GM23338 (cell line): ENCODE data around the gene IL1R1. TPM values are rescaled to one million over a fixed set of nuclear protein-coding genes. Genes with fewer than 3 reads are reported as not detected.

Experiments
- ATAC-seq: fragments of 200-7000 bp; cut with Tn5 transposase; 3 replicates; pipeline ENCODE4 v1.9.1; 2020
- DNase-seq: peaks from one replicate; pipeline ENCODE4 v3.0.0-alpha.2; 2015; ENCODE audit warnings: low spot score
- H2AFZ ChIP-seq: fragments of 200-600 bp; sonication (generic); 2 replicates; pipeline ENCODE4 v1.8.0; 2016; ENCODE audit warnings: antibody characterized with exemption, mild to moderate bottlenecking, moderate library complexity
- H3F3A ChIP-seq: fragments of 200-600 bp; sonication (generic); replicated peaks from 2 replicates; pipeline ENCODE4 v1.8.0; 2017; ENCODE audit warnings: antibody characterized with exemption, mixed run types, low read depth
- H3K27ac ChIP-seq: fragments of 200-600 bp; sonication (generic); 2 replicates; pipeline ENCODE4 v1.6.1; 2016; ENCODE audit warnings: low read depth
- H3K27me3 ChIP-seq: fragments of 200-600 bp; sonication (generic); 2 replicates; pipeline ENCODE4 v1.8.0; 2016; ENCODE audit warnings: mild to moderate bottlenecking, mixed run types, moderate library complexity; ENCODE audit not compliant: insufficient read depth
- H3K36me3 ChIP-seq: fragments of 200-600 bp; sonication (generic); 2 replicates; pipeline ENCODE4 v1.8.0; 2016; ENCODE audit warnings: mild to moderate bottlenecking; ENCODE audit not compliant: insufficient read depth
- H3K4me1 ChIP-seq: fragments of 200-600 bp; sonication (generic); 2 replicates; pipeline ENCODE4 v1.8.0; 2016; ENCODE audit warnings: mild to moderate bottlenecking, moderate library complexity; ENCODE audit not compliant: insufficient read depth
- H3K4me2 ChIP-seq: fragments of 200-600 bp; sonication (generic); 2 replicates; pipeline ENCODE4 v1.7.1; 2017; ENCODE audit warnings: mixed run types
- H3K4me3 ChIP-seq: fragments of 200-600 bp; sonication (generic); 2 replicates; pipeline ENCODE4 v1.6.1; 2016; ENCODE audit warnings: mixed run types
- H3K79me2 ChIP-seq: fragments of 200-600 bp; sonication (generic); replicated peaks from 2 replicates; pipeline ENCODE4 v1.8.0; 2017; ENCODE audit warnings: mild to moderate bottlenecking; ENCODE audit not compliant: insufficient read depth
- H3K9me2 ChIP-seq: fragments of 200-600 bp; sonication (generic); 2 replicates; pipeline ENCODE4 v1.8.0; 2017; ENCODE audit not compliant: insufficient read depth
- H4K20me1 ChIP-seq: fragments of 200-600 bp; sonication (generic); replicated peaks from 2 replicates; pipeline ENCODE4 v1.8.0; 2017; ENCODE audit warnings: mild to moderate bottlenecking; ENCODE audit not compliant: insufficient read depth
- H3K27ac Mint-ChIP-seq: 2 replicates; pipeline ENCODE4 v1.8.0; 2020; ENCODE audit warnings: inconsistent platforms, mild to moderate bottlenecking, moderate library complexity, mixed read lengths
- H3K27me3 Mint-ChIP-seq: 3 replicates; pipeline ENCODE4 v1.8.0; 2022; ENCODE audit warnings: low read depth, mild to moderate bottlenecking, moderate library complexity, mixed read lengths, inconsistent platforms; ENCODE audit not compliant: insufficient read depth, poor library complexity
- H3K36me3 Mint-ChIP-seq: 3 replicates; pipeline ENCODE4 v1.8.0; 2021; ENCODE audit warnings: low read depth, mild to moderate bottlenecking, inconsistent platforms, moderate library complexity, mixed read lengths
- H3K4me1 Mint-ChIP-seq: 3 replicates; pipeline ENCODE4 v1.8.0; 2020; ENCODE audit warnings: mild to moderate bottlenecking, inconsistent platforms, mixed read lengths
- H3K4me3 Mint-ChIP-seq: 3 replicates; pipeline ENCODE4 v1.8.0; 2021; ENCODE audit warnings: moderate library complexity, mild to moderate bottlenecking, inconsistent platforms, mixed read lengths
- H3K9me3 Mint-ChIP-seq: 3 replicates; pipeline ENCODE4 v1.8.0; 2020; ENCODE audit warnings: moderate library complexity, mild to moderate bottlenecking, inconsistent platforms, mixed read lengths
- CREB1 ChIP-seq: fragments of 250-450 bp; sonication (Bioruptor Pico); IDR thresholded peaks from 2 replicates; pipeline ENCODE4 v1.5.0; 2020; ENCODE audit warnings: low read depth, mild to moderate bottlenecking, moderate library complexity
- EZH2phosphoT487 ChIP-seq: fragments of 200-600 bp; sonication (generic); IDR thresholded peaks from one replicate; pipeline ENCODE4 v1.8.1; 2018; ENCODE audit warnings: antibody characterized with exemption; ENCODE audit not compliant: unreplicated experiment
- POLR2AphosphoS5 ChIP-seq: IDR thresholded peaks from 2 replicates; pipeline ENCODE4 v1.6.1; 2016; ENCODE audit warnings: antibody characterized with exemption, low read depth
- ZNF114 ChIP-seq: fragments of 250-450 bp; sonication (Bioruptor Pico); IDR thresholded peaks from 2 replicates; pipeline ENCODE4 v1.5.0; 2020; ENCODE audit warnings: mild to moderate bottlenecking, moderate library complexity
- ZNF462 ChIP-seq: fragments of 250-450 bp; sonication (Bioruptor Pico); IDR thresholded peaks from 2 replicates; pipeline ENCODE4 v1.5.0; 2020; ENCODE audit warnings: mild to moderate bottlenecking, moderate library complexity
- polyA plus RNA-seq: library from polyadenylated mRNA; unstranded; fragments of >200 nt; fragmentation: Nextera tagmentation; extraction: Ambion mirVana; gene quantifications from 2 replicates; pipeline ENCODE4 v1.2.1, GENCODE V29; 2016
- total RNA-seq: library from RNA; depleted of rRNA; stranded (reverse); fragments of >200 nt; shearing (Covaris generic); gene quantifications from 2 replicates; pipeline ENCODE4 v1.2.3, GENCODE V29; 2014

The IL1R1 gene
- total and polyA plus RNA-seq, 2 experiments from 2014 or later = 0.17 TPM; not detected in 1

- TF ChIP-seq ZNF462 = no peak
- no peak for TF ChIP-seq EZH2phosphoT487
- TF ChIP-seq POLR2AphosphoS5 = no peak
- no peak for TF ChIP-seq CREB1 (CRISPR knock-in tag)
Measured at GRCh38 chr2:102149644-102150455, 7.3 kb downstream of the IL1R1 start (continued).

- Mint-ChIP-seq H3K27me3 (peaks cover 3% of the 10 kb centered on the region), H3K36me3 (no peaks in the 10 kb centered on the region; the same call in 1 of the 3 replicates), H3K4me3 (no peak overlapping the region), H3K4me1 (no peaks in the 10 kb centered on the region), H3K9me3 (peaks cover 5% of the 10 kb centered on the region; the same call in 1 of the 3 replicates), H3K27ac (no peak overlapping the region)
- Histone ChIP-seq H3K4me3 (no peak overlapping the region), H3K4me1 (no peaks in the 10 kb centered on the region), H3K36me3 (no peaks in the 10 kb centered on the region), H3K27me3 (no peaks in the 10 kb centered on the region), H3K9me2 (peaks cover 10% of the 10 kb centered on the region; the same call in 1 of the 2 replicates), H3F3A (no peaks in the 10 kb centered on the region), H3K27ac (no peak overlapping the region), H2AFZ (no peak overlapping the region), H3K4me2 (no peak overlapping the region), H4K20me1 (no peaks in the 10 kb centered on the region), H3K79me2 (no peaks in the 10 kb centered on the region)
- no peak for TF ChIP-seq ZNF114 (CRISPR knock-in tag)
- no peak for ATAC-seq
- DNase-seq = no peak
Measured at GRCh38 chr2:102154364-102154763, 11.8 kb downstream of the IL1R1 start.
